HG02884 (cell line): ENCODE results near the gene ETV3.
"Not testable (repeated sequence)": the region's sequence is repeated elsewhere in the genome, so short reads cannot be mapped to it uniquely, and the experiment has no call there.

Source experiments
- ATAC-seq: cut with Tn5 transposase; IDR thresholded peaks from one replicate; pipeline ENCODE4 v1.9.1; 2021; ENCODE audit warnings: mild to moderate bottlenecking, moderate library complexity; ENCODE audit not compliant: unreplicated experiment

Gene ETV3

DNA sequence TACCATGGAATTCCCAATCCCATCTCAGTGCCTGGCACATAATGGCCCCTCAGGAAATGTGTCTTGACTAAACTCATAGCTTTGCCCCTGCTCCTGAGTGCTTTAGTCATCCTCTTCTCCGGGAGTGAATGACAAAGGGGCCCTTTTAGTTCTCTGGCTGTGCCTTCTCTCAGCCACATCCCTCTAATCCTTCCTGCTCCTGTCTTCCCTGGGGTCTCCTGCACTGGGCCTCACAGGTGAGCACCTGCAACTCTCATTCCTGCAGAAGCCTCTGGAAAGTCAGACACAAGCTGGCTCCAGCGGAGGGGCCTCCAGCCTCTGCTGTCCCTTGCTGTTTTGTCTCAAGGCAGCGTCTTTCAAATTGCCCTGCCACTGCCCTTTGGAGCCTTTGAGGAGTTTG, 24.6 kb downstream of the ETV3 start:
- no peak for ATAC-seq

DNA sequence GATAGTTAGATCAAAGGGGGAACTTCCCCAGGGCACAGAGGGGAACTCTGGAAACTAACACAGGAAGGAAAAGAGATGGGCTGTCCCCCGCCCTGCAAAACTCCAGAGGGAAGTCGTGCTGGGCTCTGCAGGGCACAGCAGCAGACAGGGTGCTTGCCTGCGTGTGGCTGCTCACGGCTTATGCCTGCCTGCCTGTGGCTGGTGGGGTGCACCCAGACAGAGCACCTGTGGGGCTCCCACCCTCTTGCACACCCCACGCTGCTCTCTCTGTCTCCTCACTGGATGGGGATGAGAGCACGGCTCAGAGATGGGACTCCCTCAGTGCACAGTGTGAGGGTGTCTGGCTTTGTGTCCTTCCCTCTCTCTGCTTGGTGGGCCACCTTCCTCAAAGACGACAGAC, 25.1 kb downstream of the ETV3 start:
- no peak for ATAC-seq

- ATAC-seq, result no peak
These were observed 25.9 kb downstream of the ETV3 start for GRCh38 chr1:157112186-157112867.

GRCh38 chr1:157111396-157112165, 26.6 kb downstream of the ETV3 start:
- ATAC-seq, result no peak

DNA sequence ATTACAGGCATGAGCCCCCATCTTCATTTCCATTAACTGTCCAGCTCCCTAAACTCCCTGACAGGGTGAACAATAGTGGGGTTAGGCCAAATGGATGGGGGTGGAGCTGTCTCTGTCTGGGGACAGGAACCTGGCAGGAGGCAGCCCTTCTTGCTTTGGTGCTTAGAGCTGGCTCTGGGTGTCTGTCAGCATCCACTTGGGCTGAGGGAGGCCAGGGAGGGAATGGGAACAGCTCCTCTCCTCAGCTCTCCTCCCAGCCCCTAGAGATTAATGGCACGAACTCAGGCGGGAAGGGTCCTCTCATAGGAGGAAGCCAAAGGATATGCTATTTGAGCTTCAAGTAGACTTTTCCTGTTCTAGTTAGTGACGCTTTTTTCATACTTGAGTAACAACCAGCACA, 27.5 kb downstream of the ETV3 start:
- ATAC-seq, result no peak

DNA sequence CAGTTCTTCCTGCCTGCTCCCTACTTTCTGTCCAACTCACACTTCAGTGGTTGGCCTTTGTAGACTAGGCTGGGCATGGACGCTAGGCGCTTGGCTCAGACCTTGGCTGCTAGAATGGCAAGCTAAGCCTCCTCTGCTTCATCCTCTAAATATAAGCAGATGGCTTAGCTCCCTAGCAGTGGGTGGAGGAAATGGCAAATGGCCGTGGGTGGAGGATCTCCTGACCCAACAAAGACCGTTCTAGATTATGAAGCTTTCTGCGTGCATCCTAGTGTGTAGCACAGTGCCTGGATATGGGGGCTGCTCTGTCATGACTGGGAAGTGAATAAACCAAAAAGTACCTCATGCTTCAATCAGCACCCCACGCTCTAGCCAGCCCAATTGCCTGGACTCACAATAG, 28.2 kb downstream of the ETV3 start:
- no peak for ATAC-seq

GRCh38 chr1:157108448-157108847, 29.7 kb downstream of the ETV3 start:
- no peak for ATAC-seq

GRCh38 chr1:157107702-157108101, 30.5 kb downstream of the ETV3 start:
- no peak for ATAC-seq

DNA sequence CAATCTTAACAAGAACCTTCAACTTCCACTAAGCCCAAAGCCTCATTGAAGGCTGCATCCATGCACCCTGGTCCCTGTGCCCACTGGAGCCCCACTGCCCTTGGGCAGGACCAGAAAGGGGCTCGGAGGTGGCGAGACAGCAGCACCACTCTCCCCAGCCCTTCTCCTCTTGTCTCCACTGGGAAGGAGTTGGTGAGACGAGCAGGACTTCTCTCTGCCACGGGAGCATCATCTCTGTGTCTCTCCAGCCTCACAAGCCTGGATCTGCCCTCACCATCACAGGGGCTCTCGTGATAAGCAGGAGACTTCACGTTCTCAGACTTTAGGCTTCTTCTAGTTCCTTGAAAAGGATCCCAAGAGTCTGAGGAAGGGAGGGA, 31.4 kb downstream of the ETV3 start:
- ATAC-seq, result no peak

- ATAC-seq, result peak; percentile 83
These were observed 32.0 kb downstream of the ETV3 start for GRCh38 chr1:157105988-157106812.

DNA sequence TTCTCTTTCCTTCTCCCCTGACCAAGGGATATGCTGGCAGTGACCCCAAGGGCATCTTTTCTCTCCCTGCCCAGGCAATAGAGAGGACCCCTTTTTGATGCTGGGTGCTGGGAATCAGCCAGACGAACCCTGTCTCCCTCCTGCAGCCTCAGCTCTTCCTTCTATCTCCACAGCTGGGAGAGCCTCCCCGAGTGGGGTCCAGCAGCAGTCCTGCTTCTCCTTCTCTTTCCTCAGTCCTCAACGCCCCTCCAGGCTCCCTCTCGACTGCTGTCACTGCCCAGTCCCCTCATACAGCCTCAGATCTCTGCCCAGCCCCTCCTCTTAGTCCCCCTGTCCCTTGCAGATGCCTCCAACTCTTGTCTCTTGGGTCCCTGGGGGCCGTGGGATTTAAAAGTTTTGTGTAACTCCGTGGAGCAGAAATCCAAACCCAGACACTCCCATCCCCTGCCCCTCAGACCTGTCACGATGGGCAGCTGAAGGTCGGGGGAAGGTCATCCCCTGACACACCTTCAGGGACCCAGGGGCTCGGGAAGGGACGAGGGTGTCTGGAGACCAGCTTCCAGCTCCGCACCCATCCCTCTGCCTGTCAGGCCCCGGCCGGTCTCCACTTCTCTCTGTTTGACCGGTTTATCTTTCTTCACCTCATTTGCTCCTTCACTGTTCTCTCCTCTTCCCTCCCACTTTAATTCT, 32.8 kb downstream of the ETV3 start:
- no peak for ATAC-seq

GRCh38 chr1:157104598-157105293, 33.4 kb downstream of the ETV3 start:
- no peak for ATAC-seq

GRCh38 chr1:157103268-157103667, 34.9 kb downstream of the ETV3 start:
- ATAC-seq, result no peak

DNA sequence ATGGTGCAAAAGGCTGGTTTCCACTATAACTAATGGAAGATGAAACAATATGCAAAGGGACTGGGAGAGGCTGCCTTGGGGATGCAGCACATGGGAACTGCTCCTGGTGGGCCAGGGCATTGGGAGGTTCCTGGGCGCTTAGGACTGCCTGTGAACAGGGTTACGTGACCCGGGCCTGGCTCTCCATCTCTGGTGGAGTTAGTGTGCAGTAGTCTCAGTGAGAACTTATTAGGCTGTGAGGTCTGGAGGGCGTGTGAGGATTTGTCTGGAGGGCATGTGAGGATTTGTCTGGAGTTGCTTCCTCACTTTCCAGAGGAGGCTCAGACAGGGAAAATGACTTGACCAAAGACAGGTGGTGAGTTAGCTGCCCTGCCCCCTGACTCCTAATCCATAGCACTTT, 37.0 kb downstream of the ETV3 start:
- no peak for ATAC-seq

DNA sequence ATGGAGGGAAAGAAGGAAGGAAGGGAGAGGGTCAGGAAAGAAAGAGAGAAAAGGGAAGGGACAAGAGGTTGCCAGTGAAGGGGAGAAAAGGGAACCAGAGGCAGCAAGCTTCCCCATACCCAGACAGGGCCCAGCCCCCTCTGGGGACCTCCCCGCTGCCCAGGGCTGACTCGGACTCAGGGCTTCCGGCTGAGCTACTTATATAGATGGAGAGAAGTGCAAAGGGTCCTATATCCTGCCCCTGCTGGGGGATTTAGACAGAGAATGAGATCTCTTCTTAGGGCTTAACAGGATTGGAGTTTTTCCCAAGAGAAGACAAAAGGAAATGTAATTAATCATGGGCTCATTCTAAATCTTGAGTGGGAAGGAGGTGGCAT, 38.6 kb downstream of the ETV3 start, which contains the start of gene ETV3L:
Gene ETV3L, minus strand, starts transcription at position 176 of the 377 bp plus-strand sequence. CDS start 285 bp downstream, outside the sequence.
- no peak for ATAC-seq

GRCh38 chr1:157098987-157099632, 39.1 kb downstream of the ETV3 start:
- not testable (repeated sequence) for ATAC-seq

GRCh38 chr1:157098519-157098918, 39.7 kb downstream of the ETV3 start:
- ATAC-seq, result no peak

GRCh38 chr1:157097692-157098091, 40.5 kb downstream of the ETV3 start:
- no peak for ATAC-seq

DNA sequence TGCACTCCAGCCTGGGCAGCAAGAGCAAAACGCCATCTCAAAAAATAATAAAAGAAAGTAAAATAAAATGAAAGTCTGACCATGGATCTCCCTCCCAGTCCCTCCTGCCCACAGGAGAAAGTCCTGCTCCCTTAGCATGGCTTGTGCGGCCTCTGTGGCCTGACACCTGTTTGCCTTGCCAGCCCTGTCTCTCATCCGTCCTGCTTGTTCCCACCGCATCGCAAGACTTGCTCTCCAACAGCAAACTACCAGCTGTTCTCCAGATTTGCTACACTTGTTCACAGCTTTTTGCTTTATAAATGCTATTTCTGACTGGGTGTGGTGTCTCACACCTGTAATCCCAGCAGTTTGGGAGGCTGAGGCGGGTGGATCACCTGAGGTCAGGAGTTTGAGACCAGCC, 41.3 kb downstream of the ETV3 start:
- ATAC-seq, result no peak

DNA sequence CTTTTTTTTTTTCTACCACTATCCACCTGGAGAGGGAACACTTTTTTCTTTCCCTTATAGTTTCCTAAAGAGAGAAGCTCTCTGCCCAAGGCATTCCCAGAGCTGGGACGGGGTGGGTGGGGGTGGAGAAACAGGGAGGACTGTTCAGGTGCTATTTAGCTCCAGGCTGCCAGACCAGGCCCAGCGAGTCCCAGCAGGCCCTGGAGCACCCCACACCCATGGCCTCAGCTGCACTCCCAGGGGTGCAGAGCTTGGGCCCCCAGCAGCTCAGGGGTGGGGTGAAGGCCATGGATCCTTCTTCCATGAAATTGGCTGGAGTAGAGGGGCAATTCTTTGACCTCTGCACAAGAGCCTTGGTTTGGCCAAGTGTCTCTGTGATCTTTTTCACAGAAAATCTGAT, 42.6 kb downstream of the ETV3 start:
- no peak for ATAC-seq
